ENCODE data around the gene SRPK1. TPM values are rescaled to one million over a fixed set of nuclear protein-coding genes. Genes with fewer than 3 reads are reported as not detected.

SRPK1 gene
- total and polyA plus RNA-seq, 2 of the 13 experiments (the other 11 are each of a cell fraction or from before 2014, with no cell fraction given): 56.4 to 142 TPM

- Histone ChIP-seq H3K4me3 (replicated peaks in 1 of 3; ENCODE audit: insufficient read depth in 1 of 3, low read depth in 2 of 3, low read length in 3 of 3) (no peak overlapping the region), H3K27me3 (ENCODE audit: control insufficient read depth in 1 of 2, insufficient read depth in 2 of 2, low read length in 2 of 2) (no peaks in the 10 kb centered on the region), H2AFZ (ENCODE audit: low read length) (no peak overlapping the region), H3K4me2 (ENCODE audit: low read depth, low read length) (no peak overlapping the region), H3K36me3 (replicated peaks in 1 of 2; ENCODE audit: control insufficient read depth in 1 of 2, insufficient read depth in 2 of 2, low read length in 2 of 2) (no peaks in the 10 kb centered on the region), H3K4me1 (ENCODE audit: insufficient read depth, low read length) (peaks cover 13% of the 10 kb centered on the region), H3K27ac (ENCODE audit: extremely low read length, insufficient read depth, low read length) (no peak overlapping the region), H4K20me1 (ENCODE audit: insufficient read depth, low read length) (no peaks in the 10 kb centered on the region), H3K9me3 (ENCODE audit: low read length) (no peaks in the 10 kb centered on the region), H3K79me2 (ENCODE audit: insufficient read depth, low read length) (no peaks in the 10 kb centered on the region), H3K9ac (ENCODE audit: insufficient read depth, low read depth, low read length) (no peak overlapping the region)
- intact Hi-C loops (cut with micrococcal nuclease; ENCODE audit: unreplicated experiment) (no loop called here), in situ Hi-C loops (cut with HindIII; ENCODE audit: extremely low pct_ligation_motif_present, low pct_unique_long_range_greater_than_20kb) (no loop called here)
- TF ChIP-seq ELF1 (CRISPR knock-in tag; IDR thresholded peaks at IDR 0.05) (no peak), ZNF251 (CRISPR knock-in tag; IDR thresholded peaks at IDR 0.05) (no peak), ZNF879 (CRISPR knock-in tag; IDR thresholded peaks at IDR 0.05) (no peak), ZNF235 (CRISPR knock-in tag; IDR thresholded peaks at IDR 0.05; ENCODE audit: borderline replicate concordance) (no peak), SATB2 (CRISPR knock-in tag; IDR thresholded peaks at IDR 0.05) (no peak), HOXA7 (CRISPR knock-in tag; IDR thresholded peaks at IDR 0.05) (no peak), ATF3 (CRISPR knock-in tag; IDR thresholded peaks at IDR 0.05) (no peak), RFXAP (CRISPR knock-in tag; IDR thresholded peaks at IDR 0.05; ENCODE audit: borderline replicate concordance) (no peak), MBD4 (IDR thresholded peaks at IDR 0.05; ENCODE audit: borderline replicate concordance, low read length) (no peak), ZNF703 (CRISPR knock-in tag; IDR thresholded peaks at IDR 0.05; ENCODE audit: borderline replicate concordance) (no peak), ZNF567 (CRISPR knock-in tag; IDR thresholded peaks at IDR 0.05; ENCODE audit: borderline replicate concordance) (no peak), ZNF382 (CRISPR knock-in tag; IDR thresholded peaks at IDR 0.05; ENCODE audit: borderline replicate concordance) (no peak)
- WGBS (ENCODE audit: low lambda C conversion rate): 70% methylated on average over 8 of the region's 8 CpGs
- ChIA-PET POLR2A (no interaction called here), CTCF (ENCODE audit: low intra/inter-chr PET ratio, low total read pairs) (no interaction called here)
- FAIRE-seq: no peak
- BruUV-seq (replicated peaks): no TSS peak
- DNase-seq (ENCODE audit: low spot score): no peak
- no peak for ATAC-seq
These were observed 34.2 kb upstream of the SRPK1 start for GRCh38 chr6:35955071-35955470.

All from HepG2 (cell line).